AG08395 (cell line): ENCODE results near the gene PALLD.
A peak's percentile ranks its signal among the peaks of the same experiment; 100 is the strongest.
"Not testable (repeated sequence)": the region's sequence is repeated elsewhere in the genome, so short reads cannot be mapped to it uniquely, and the experiment has no call there.

Experiments
- DNase-seq: peaks from one replicate; pipeline ENCODE4 v3.0.0; 2012; ENCODE audit warnings: mixed read lengths, low spot score

PALLD gene

GRCh38 chr4:168797194-168797593 lies 300.3 kb downstream of the PALLD start:
- peak; percentile 48 for DNase-seq

DNA sequence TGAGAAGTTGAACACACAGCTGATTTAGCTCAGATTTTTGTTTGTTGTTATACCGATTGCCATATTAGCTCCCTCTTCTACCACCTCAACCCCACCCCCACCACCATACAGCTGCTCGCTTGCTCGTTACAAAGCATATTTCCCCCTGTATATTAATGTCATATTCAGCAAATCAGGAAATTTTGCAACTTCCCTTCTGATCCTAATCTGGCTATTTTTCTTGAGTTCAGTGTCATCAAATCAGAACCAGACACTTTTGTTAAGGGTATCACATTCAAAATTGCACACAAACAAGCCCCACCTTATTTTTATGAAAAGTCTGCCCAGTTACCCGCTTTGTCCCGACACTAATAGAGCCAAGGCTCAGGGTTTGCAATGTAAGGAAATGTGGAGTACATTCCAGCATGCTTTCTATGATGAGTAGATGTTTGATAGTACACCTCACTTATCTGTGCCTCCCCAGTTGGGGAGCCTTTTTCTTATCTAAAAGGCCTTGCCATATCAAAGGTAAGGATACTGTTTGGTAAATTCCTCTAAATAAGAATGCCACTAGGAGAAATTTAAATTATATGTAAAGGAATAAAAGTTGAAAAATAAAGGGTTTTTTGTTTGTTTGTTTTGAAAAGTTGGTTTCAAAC lies 301.0 kb downstream of the PALLD start:
- DNase-seq = no peak

- DNase-seq = no peak
Measured at GRCh38 chr4:168800926-168801325, 304.1 kb downstream of the PALLD start.

- no peak for DNase-seq
Measured at GRCh38 chr4:168802222-168802621, 305.4 kb downstream of the PALLD start.

DNA sequence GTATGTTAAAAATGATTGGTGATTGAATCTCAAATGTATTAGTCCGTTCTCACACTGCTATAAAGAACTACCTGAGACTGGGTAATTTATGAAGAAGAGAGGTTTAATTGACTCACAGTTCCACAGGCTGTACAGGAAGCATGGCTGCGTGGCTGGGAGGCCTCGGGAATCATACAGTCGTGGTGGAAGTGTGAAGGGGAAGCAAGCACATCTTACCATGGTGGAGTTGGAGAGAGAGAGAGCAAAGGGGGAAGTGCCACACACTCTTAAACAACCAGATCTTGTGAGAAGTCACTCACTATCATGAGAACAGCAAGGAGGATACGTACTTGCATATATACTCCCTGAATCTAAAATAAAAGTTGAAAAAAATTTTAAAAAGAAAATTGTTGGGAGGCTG lies 306.2 kb downstream of the PALLD start:
- DNase-seq = not testable (repeated sequence)

- peak; percentile 61 for DNase-seq
Measured at GRCh38 chr4:168803732-168804131, 306.9 kb downstream of the PALLD start.

- DNase-seq = no peak
Measured at GRCh38 chr4:168804146-168804545, 307.3 kb downstream of the PALLD start.

DNA sequence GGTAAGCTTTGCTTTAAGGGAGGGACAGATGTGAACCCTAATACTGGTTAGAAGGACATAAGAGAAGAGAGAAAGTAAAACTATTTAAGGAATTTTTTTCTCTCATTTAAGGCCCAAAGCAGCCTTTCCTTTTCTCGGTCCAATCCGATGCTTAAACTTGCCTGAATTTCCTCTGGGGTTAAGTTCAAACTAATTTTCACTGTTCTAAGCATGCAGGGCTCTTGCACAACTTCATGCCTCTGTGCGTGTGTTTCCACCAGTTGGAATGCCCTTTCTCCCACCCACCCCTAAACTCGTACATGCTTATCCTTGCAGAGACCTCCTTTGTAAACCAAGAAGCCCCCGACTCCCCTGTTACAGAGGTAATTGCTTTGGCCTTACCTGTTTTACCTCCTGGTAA lies 308.5 kb downstream of the PALLD start:
- DNase-seq = no peak

DNA sequence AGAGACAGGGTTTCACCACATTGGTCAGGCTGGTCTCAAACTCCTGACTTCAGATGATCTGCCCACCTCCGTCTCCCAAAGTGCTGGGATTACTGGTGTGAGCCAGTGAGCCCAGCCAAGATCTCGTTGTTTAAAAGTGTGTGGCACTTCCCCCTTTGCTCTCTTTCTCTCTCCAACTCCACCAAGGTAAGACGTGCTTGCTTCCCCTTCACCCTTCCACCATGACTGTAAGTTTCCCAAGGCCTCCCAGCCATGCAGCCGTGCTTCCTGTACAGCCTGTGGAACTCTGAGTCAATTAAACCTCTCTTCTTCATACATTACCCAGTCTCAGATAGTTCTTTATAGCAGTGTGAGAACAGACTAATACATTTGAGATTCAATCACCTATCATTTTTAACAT lies 309.4 kb downstream of the PALLD start:
- DNase-seq = not testable (repeated sequence)

- no peak for DNase-seq
Measured at GRCh38 chr4:168811207-168811606, 314.4 kb downstream of the PALLD start.

DNA sequence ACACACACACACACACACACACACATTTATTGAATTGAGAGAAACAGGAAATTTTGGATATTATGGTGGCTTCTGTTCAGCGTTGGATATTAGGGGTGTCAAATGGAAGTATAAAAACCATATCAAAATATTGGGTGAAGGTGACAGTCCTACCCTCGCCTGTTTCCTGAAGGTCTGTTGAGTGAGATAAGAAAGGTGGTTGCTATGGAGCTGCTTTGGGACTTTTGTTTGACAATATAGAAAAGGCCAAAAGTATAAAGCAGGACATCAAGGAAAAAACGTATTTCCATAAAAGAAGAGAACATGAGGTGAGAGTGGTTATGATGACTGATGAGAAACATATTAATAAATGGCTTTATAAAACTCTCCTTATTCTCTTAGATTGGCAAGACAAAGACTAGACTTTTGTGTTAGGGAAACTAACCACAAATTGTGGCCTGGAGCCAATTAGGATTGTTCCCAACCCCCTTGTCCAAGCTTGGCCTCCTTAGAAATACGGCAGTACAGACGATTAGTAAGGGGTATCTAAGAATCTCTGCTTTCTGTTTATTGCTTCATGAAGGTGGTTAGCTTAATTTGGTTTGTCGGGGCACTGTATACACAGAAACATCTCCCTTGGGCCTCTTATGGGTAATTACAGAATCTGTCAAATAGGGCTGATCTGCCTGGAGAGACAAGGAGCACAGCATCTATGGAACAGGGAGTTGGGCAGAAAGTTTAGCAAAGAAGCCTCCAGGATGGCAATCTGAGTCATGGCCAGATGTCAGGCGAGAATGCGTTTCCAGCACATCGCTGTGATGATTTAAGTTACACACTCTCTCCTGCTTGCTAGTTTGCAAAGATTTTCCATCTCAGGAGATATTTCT lies 315.2 kb downstream of the PALLD start:
- peak; percentile 75 for DNase-seq

DNA sequence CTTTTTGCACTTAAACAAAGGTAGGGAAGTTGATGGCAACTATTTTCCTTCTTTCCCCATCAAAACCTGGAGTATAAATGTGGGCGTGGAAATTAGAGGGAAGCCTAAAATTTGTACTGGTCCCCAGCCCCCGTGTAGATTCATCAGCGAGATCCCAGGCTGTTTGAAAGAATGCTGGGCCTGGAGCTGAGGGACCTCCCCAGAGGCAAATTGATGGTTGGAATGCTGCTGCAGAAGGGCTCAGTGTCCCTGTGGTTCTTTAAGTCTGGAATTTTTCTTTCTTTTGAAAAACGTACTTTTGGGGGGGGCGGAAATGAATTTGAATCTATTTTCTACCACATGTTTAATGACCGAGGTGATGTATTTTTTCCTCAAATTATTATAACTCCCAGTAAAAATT lies 316.0 kb downstream of the PALLD start:
- no peak for DNase-seq

- DNase-seq = no peak
Measured at GRCh38 chr4:168813890-168814289, 317.0 kb downstream of the PALLD start.

DNA sequence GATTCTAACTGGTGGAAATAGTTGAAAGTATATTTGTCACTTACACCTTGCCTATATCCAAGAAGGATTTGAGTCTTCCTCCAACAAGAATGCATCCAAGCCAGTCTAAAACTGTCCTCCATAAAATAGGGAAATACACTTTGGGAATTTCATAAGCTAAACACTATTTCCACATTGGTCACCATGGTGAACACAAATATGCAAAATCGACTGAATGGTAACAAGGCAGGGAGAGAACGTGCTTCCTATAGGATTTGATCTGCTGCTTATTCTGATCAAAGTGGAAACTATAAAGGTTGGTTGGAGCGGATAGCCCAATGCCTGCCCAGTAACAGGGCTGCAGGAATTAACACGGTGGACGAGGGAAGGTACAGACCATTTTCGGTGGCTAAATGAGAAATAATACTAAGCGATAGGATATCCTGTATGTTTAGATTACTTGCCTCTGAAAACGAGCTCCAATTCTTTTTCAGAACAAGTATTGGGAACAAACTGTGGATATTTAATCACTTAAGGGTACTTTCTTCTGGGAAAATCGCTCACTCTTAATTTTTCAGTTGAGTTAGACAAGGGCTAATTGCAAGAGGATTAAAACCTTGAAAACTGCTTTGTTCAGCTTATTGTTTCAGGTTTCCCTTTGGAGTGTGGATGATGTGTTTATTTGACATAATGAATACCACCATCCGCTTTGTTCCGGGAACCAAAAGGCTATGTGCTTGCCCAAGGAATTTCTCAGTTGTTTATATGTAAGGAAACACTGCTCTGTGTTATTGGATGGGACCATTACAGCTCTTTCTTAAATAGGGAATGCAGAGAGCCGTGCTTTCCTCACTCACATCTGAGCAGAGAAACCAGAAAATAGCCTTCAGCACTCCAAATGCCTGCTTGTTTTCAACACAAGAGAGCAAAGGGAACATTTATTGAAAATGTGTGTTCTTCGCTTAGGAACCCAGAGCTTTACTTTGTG lies 318.8 kb downstream of the PALLD start:
- DNase-seq = no peak

DNA sequence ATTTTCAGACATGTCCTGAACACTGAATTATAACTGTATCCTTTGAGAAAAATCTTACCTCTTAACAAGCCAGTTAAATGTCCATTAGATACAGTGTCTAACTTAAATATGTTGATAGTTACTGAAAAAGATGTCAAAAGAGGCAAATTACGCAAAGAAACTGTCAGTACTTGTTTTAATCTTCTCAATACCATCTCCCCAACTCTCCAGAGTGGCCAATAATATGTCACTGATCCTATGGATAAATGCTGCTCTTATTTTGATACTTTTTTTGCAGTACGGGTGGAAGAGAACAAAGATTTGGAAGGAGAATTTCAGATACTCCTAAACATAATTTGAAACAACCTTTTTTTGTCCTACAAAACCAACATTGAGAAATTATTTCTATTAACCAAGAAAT lies 320.5 kb downstream of the PALLD start:
- DNase-seq = no peak

DNA sequence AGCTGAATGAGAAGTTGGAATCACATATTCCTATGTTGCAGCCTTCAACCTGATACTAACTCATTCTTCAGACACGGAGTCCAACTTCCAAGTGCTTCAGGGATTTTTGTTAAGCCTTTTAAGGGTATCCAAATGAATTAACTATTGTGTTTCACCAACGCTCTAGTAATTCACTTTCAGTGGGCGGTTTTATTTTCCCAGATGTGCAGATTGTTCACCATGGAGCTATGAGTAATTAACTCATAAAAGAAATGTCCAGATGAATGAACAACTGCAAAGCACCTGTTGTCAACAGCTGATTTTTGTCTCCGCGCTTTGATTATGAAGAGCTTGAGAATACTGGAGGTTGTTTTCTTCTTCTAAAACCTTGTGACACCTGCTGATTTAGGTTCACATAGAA lies 325.6 kb downstream of the PALLD start:
- no peak for DNase-seq

- peak; percentile 48 for DNase-seq
Measured at GRCh38 chr4:168825975-168826374, 329.1 kb downstream of the PALLD start.

DNA sequence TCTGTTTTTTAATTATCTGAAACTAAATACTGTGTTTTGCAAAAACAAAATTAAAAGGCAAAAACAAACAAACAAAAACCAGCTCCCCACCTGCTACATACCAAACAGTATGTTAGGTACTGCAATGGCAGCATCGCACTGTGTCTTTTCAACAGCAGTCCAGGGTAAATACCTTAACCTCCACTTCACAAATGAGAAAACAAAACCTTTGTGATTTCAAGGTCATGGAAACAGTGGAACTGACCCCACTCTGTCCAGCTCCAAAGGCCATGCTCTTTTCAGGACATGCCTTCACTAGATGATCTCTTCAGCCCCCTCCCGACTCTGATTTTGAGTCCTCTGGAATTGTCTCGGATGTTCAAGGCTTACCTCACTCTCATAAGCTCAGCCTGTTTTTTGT lies 329.8 kb downstream of the PALLD start:
- DNase-seq = no peak

GRCh38 chr4:168830777-168831512 lies 334.1 kb downstream of the PALLD start:
- peak; percentile 33 for DNase-seq

DNA sequence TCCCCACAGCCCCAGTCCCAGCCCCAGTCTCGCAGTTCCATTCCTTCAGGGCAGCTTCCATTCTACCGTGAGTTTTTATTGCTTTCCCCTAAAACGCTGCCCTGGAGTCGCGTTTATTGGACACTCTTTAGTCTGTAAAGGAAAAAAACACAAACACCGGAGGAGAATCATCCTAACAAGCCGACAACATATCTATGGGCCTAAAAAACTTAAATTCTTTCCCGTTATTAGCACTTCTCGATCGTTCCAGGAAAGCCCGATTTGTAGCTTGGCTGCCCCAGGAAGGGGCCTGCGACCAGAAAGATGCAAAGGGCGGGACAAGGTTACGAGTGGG lies 334.7 kb downstream of the PALLD start:
- DNase-seq = peak; percentile 5

DNA sequence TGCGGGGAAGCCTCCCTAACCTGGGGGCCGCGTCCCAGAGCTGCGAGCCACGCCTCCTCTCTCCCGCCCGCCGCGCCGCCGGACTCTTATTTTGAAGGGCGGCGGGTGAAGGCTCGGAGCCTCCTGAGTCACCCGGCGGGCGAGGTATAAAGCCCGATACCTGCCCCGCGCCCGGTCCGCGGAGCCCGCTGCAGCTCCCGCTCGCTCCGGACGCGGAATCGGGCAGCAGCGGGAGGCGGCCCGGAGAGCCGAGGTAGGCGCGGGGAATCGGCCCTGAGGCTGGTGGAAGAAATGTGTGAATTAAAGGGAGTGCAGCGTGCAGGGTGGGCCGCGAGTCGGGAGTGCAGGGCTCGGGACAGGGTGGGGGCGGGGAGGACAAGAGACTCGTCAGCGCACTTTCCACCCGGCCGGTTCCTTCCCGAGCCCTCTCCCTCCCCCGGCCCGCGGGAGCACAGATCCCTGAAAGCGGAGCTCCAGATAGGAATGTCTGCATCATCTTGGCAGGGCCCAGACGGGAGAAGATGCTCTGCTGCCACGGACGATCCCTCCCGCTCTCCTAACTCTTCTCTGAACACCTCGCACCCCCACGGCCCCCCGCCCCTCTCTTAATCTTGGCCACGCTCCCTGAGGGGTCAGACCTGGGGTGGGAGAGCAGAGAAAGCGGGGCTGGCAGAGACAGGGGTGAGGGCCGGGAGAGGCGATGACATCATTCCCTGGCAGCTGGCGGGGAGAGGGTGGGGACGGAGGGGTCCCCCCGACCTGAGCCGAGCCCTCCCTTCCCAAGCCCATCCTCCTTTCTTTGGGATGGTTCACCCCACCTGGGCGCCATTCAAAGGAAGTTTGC lies 335.3 kb downstream of the PALLD start:
- peak; percentile 84 for DNase-seq
